GM23338 (cell line): ENCODE results near the gene EDN2. TPM values are rescaled to one million over a fixed set of nuclear protein-coding genes. Genes with fewer than 3 reads are reported as not detected.

ENCODE experiments used
- ATAC-seq: fragments of 200-7000 bp; cut with Tn5 transposase; 3 replicates; pipeline ENCODE4 v1.9.1; 2020
- DNase-seq: peaks from one replicate; pipeline ENCODE4 v3.0.0-alpha.2; 2015; ENCODE audit warnings: low spot score
- H2AFZ ChIP-seq: fragments of 200-600 bp; sonication (generic); 2 replicates; pipeline ENCODE4 v1.8.0; 2016; ENCODE audit warnings: antibody characterized with exemption, mild to moderate bottlenecking, moderate library complexity
- H3F3A ChIP-seq: fragments of 200-600 bp; sonication (generic); replicated peaks from 2 replicates; pipeline ENCODE4 v1.8.0; 2017; ENCODE audit warnings: antibody characterized with exemption, mixed run types, low read depth
- H3K27ac ChIP-seq: fragments of 200-600 bp; sonication (generic); 2 replicates; pipeline ENCODE4 v1.6.1; 2016; ENCODE audit warnings: low read depth
- H3K27me3 ChIP-seq: fragments of 200-600 bp; sonication (generic); 2 replicates; pipeline ENCODE4 v1.8.0; 2016; ENCODE audit warnings: mild to moderate bottlenecking, mixed run types, moderate library complexity; ENCODE audit not compliant: insufficient read depth
- H3K36me3 ChIP-seq: fragments of 200-600 bp; sonication (generic); 2 replicates; pipeline ENCODE4 v1.8.0; 2016; ENCODE audit warnings: mild to moderate bottlenecking; ENCODE audit not compliant: insufficient read depth
- H3K4me1 ChIP-seq: fragments of 200-600 bp; sonication (generic); 2 replicates; pipeline ENCODE4 v1.8.0; 2016; ENCODE audit warnings: mild to moderate bottlenecking, moderate library complexity; ENCODE audit not compliant: insufficient read depth
- H3K4me2 ChIP-seq: fragments of 200-600 bp; sonication (generic); 2 replicates; pipeline ENCODE4 v1.7.1; 2017; ENCODE audit warnings: mixed run types
- H3K4me3 ChIP-seq: fragments of 200-600 bp; sonication (generic); 2 replicates; pipeline ENCODE4 v1.6.1; 2016; ENCODE audit warnings: mixed run types
- H3K79me2 ChIP-seq: fragments of 200-600 bp; sonication (generic); replicated peaks from 2 replicates; pipeline ENCODE4 v1.8.0; 2017; ENCODE audit warnings: mild to moderate bottlenecking; ENCODE audit not compliant: insufficient read depth
- H3K9me2 ChIP-seq: fragments of 200-600 bp; sonication (generic); 2 replicates; pipeline ENCODE4 v1.8.0; 2017; ENCODE audit not compliant: insufficient read depth
- H4K20me1 ChIP-seq: fragments of 200-600 bp; sonication (generic); replicated peaks from 2 replicates; pipeline ENCODE4 v1.8.0; 2017; ENCODE audit warnings: mild to moderate bottlenecking; ENCODE audit not compliant: insufficient read depth
- H3K27ac Mint-ChIP-seq: 2 replicates; pipeline ENCODE4 v1.8.0; 2020; ENCODE audit warnings: inconsistent platforms, mild to moderate bottlenecking, moderate library complexity, mixed read lengths
- H3K27me3 Mint-ChIP-seq: 3 replicates; pipeline ENCODE4 v1.8.0; 2022; ENCODE audit warnings: low read depth, mild to moderate bottlenecking, moderate library complexity, mixed read lengths, inconsistent platforms; ENCODE audit not compliant: insufficient read depth, poor library complexity
- H3K36me3 Mint-ChIP-seq: 3 replicates; pipeline ENCODE4 v1.8.0; 2021; ENCODE audit warnings: low read depth, mild to moderate bottlenecking, inconsistent platforms, moderate library complexity, mixed read lengths
- H3K4me1 Mint-ChIP-seq: 3 replicates; pipeline ENCODE4 v1.8.0; 2020; ENCODE audit warnings: mild to moderate bottlenecking, inconsistent platforms, mixed read lengths
- H3K4me3 Mint-ChIP-seq: 3 replicates; pipeline ENCODE4 v1.8.0; 2021; ENCODE audit warnings: moderate library complexity, mild to moderate bottlenecking, inconsistent platforms, mixed read lengths
- H3K9me3 Mint-ChIP-seq: 3 replicates; pipeline ENCODE4 v1.8.0; 2020; ENCODE audit warnings: moderate library complexity, mild to moderate bottlenecking, inconsistent platforms, mixed read lengths
- CREB1 ChIP-seq: fragments of 250-450 bp; sonication (Bioruptor Pico); IDR thresholded peaks from 2 replicates; pipeline ENCODE4 v1.5.0; 2020; ENCODE audit warnings: low read depth, mild to moderate bottlenecking, moderate library complexity
- EZH2 ChIP-seq: fragments of 200-600 bp; sonication (generic); IDR thresholded peaks from one replicate; pipeline ENCODE4 v1.8.0; 2017; ENCODE audit warnings: antibody characterized with exemption, mild to moderate bottlenecking, low read depth; ENCODE audit not compliant: unreplicated experiment
- EZH2phosphoT487 ChIP-seq: fragments of 200-600 bp; sonication (generic); IDR thresholded peaks from one replicate; pipeline ENCODE4 v1.8.1; 2018; ENCODE audit warnings: antibody characterized with exemption; ENCODE audit not compliant: unreplicated experiment
- JUNB ChIP-seq: IDR thresholded peaks from one replicate; pipeline ENCODE4 v1.6.1; 2016; ENCODE audit warnings: antibody characterized with exemption; ENCODE audit not compliant: unreplicated experiment
- NANOG ChIP-seq: IDR thresholded peaks from 2 replicates; pipeline ENCODE4 v1.6.1; 2016; ENCODE audit warnings: antibody characterized with exemption, borderline replicate concordance
- POLR2AphosphoS5 ChIP-seq: IDR thresholded peaks from 2 replicates; pipeline ENCODE4 v1.6.1; 2016; ENCODE audit warnings: antibody characterized with exemption, low read depth
- STAT1 ChIP-seq: IDR thresholded peaks from one replicate; pipeline ENCODE4 v1.6.1; 2016; ENCODE audit warnings: antibody characterized with exemption; ENCODE audit not compliant: unreplicated experiment
- ZNF114 ChIP-seq: fragments of 250-450 bp; sonication (Bioruptor Pico); IDR thresholded peaks from 2 replicates; pipeline ENCODE4 v1.5.0; 2020; ENCODE audit warnings: mild to moderate bottlenecking, moderate library complexity
- ZNF331 ChIP-seq: fragments of 250-450 bp; sonication (Bioruptor Pico); IDR thresholded peaks from 2 replicates; pipeline ENCODE4 v1.5.0; 2020; ENCODE audit warnings: low read depth, mild to moderate bottlenecking, moderate library complexity
- polyA plus RNA-seq: library from polyadenylated mRNA; unstranded; fragments of >200 nt; fragmentation: Nextera tagmentation; extraction: Ambion mirVana; gene quantifications from 2 replicates; pipeline ENCODE4 v1.2.1, GENCODE V29; 2016
- total RNA-seq: library from RNA; depleted of rRNA; stranded (reverse); fragments of >200 nt; shearing (Covaris generic); gene quantifications from 2 replicates; pipeline ENCODE4 v1.2.3, GENCODE V29; 2014
- TF ChIP-seq, protein P1 (sequence below): IDR thresholded peaks from one replicate; pipeline ENCODE4 v1.6.1; 2018; ENCODE audit warnings: antibody characterized with exemption; ENCODE audit not compliant: unreplicated experiment
- TF ChIP-seq, protein P2 (sequence below): fragments of 250-450 bp; sonication (Bioruptor Pico); IDR thresholded peaks from 2 replicates; pipeline ENCODE4 v1.5.0; 2020; ENCODE audit warnings: mild to moderate bottlenecking, moderate library complexity
- TF ChIP-seq, protein P3 (sequence below): IDR thresholded peaks from 2 replicates; pipeline ENCODE4 v1.6.1; 2016; ENCODE audit warnings: antibody characterized with exemption
- TF ChIP-seq, protein P4 (sequence below), 2 experiments: fragments of 200-600 bp in 1 of 2; sonication (generic) in 1 of 2; conservative IDR thresholded peaks; 2 replicates each; pipeline versions ENCODE4 v1.5.1 to v1.6.1; 2016 to 2017; ENCODE audit warnings: antibody characterized with exemption in 2 of 2, low read depth in 2 of 2, mild to moderate bottlenecking in 2 of 2, moderate library complexity in 1 of 2

EDN2 gene
- total and polyA plus RNA-seq, 2 experiments from 2014 or later: not detected

DNA sequence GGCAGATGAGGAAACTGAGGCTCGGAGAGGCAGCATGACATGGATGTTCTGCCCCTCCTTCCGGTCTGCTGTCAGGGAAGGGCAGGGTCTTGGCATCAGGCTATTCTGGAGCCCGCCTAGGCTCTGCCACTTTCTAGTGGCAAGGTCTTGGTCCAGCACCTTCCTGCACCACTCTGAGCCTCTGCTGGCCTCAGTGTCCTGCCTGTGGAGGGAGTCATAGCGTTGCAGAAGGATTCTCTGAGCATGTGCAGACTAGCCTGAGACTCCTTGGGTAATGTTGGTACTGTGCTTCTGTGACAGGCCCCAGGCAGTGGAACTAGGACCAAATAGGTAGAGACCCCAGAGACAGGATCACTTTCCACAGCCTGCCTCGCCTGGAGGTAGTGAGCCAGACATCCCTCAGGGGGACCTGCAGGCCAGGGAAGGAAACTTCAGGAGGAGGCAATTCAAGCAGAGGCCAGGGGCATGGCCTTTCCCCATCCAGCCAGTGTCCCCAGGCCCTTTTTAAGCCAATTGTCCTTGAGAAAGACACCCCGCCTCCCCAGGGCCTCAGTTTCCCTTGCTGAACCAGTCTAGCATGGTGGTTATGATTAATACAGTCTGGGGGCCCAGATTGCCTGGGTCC is 10.6 kb downstream of the EDN2 start:
- Mint-ChIP-seq H3K27ac (no peak overlapping the region), H3K27me3 (peaks cover 8% of the 10 kb centered on the region), H3K9me3 (no peaks in the 10 kb centered on the region), H3K4me1 (peaks cover 13% of the 10 kb centered on the region), H3K4me3 (no peak overlapping the region), H3K36me3 (no peaks in the 10 kb centered on the region)
- TF ChIP-seq, protein P1, sequence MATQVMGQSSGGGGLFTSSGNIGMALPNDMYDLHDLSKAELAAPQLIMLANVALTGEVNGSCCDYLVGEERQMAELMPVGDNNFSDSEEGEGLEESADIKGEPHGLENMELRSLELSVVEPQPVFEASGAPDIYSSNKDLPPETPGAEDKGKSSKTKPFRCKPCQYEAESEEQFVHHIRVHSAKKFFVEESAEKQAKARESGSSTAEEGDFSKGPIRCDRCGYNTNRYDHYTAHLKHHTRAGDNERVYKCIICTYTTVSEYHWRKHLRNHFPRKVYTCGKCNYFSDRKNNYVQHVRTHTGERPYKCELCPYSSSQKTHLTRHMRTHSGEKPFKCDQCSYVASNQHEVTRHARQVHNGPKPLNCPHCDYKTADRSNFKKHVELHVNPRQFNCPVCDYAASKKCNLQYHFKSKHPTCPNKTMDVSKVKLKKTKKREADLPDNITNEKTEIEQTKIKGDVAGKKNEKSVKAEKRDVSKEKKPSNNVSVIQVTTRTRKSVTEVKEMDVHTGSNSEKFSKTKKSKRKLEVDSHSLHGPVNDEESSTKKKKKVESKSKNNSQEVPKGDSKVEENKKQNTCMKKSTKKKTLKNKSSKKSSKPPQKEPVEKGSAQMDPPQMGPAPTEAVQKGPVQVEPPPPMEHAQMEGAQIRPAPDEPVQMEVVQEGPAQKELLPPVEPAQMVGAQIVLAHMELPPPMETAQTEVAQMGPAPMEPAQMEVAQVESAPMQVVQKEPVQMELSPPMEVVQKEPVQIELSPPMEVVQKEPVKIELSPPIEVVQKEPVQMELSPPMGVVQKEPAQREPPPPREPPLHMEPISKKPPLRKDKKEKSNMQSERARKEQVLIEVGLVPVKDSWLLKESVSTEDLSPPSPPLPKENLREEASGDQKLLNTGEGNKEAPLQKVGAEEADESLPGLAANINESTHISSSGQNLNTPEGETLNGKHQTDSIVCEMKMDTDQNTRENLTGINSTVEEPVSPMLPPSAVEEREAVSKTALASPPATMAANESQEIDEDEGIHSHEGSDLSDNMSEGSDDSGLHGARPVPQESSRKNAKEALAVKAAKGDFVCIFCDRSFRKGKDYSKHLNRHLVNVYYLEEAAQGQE: no peak
- TF ChIP-seq CREB1 (CRISPR knock-in tag) (no peak), EZH2phosphoT487 (no peak), POLR2AphosphoS5 (no peak), EZH2 (no peak), JUNB (no peak), NANOG (no peak), ZNF331 (CRISPR knock-in tag) (no peak), ZNF114 (CRISPR knock-in tag) (no peak), STAT1 (no peak)
- TF ChIP-seq, protein P2, sequence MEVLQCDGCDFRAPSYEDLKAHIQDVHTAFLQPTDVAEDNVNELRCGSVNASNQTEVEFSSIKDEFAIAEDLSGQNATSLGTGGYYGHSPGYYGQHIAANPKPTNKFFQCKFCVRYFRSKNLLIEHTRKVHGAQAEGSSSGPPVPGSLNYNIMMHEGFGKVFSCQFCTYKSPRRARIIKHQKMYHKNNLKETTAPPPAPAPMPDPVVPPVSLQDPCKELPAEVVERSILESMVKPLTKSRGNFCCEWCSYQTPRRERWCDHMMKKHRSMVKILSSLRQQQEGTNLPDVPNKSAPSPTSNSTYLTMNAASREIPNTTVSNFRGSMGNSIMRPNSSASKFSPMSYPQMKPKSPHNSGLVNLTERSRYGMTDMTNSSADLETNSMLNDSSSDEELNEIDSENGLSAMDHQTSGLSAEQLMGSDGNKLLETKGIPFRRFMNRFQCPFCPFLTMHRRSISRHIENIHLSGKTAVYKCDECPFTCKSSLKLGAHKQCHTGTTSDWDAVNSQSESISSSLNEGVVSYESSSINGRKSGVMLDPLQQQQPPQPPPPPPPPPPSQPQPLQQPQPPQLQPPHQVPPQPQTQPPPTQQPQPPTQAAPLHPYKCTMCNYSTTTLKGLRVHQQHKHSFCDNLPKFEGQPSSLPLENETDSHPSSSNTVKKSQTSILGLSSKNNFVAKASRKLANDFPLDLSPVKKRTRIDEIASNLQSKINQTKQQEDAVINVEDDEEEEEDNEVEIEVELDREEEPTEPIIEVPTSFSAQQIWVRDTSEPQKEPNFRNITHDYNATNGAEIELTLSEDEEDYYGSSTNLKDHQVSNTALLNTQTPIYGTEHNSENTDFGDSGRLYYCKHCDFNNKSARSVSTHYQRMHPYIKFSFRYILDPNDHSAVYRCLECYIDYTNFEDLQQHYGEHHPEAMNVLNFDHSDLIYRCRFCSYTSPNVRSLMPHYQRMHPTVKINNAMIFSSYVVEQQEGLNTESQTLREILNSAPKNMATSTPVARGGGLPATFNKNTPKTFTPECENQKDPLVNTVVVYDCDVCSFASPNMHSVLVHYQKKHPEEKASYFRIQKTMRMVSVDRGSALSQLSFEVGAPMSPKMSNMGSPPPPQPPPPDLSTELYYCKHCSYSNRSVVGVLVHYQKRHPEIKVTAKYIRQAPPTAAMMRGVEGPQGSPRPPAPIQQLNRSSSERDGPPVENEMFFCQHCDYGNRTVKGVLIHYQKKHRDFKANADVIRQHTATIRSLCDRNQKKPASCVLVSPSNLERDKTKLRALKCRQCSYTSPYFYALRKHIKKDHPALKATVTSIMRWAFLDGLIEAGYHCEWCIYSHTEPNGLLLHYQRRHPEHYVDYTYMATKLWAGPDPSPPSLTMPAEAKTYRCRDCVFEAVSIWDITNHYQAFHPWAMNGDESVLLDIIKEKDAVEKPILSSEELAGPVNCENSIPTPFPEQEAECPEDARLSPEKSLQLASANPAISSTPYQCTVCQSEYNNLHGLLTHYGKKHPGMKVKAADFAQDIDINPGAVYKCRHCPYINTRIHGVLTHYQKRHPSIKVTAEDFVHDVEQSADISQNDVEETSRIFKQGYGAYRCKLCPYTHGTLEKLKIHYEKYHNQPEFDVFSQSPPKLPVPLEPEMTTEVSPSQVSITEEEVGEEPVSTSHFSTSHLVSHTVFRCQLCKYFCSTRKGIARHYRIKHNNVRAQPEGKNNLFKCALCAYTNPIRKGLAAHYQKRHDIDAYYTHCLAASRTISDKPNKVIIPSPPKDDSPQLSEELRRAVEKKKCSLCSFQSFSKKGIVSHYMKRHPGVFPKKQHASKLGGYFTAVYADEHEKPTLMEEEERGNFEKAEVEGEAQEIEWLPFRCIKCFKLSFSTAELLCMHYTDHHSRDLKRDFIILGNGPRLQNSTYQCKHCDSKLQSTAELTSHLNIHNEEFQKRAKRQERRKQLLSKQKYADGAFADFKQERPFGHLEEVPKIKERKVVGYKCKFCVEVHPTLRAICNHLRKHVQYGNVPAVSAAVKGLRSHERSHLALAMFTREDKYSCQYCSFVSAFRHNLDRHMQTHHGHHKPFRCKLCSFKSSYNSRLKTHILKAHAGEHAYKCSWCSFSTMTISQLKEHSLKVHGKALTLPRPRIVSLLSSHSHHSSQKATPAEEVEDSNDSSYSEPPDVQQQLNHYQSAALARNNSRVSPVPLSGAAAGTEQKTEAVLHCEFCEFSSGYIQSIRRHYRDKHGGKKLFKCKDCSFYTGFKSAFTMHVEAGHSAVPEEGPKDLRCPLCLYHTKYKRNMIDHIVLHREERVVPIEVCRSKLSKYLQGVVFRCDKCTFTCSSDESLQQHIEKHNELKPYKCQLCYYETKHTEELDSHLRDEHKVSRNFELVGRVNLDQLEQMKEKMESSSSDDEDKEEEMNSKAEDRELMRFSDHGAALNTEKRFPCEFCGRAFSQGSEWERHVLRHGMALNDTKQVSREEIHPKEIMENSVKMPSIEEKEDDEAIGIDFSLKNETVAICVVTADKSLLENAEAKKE (CRISPR knock-in tag): no peak
- TF ChIP-seq, protein P3, sequence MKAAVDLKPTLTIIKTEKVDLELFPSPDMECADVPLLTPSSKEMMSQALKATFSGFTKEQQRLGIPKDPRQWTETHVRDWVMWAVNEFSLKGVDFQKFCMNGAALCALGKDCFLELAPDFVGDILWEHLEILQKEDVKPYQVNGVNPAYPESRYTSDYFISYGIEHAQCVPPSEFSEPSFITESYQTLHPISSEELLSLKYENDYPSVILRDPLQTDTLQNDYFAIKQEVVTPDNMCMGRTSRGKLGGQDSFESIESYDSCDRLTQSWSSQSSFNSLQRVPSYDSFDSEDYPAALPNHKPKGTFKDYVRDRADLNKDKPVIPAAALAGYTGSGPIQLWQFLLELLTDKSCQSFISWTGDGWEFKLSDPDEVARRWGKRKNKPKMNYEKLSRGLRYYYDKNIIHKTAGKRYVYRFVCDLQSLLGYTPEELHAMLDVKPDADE: no peak
- TF ChIP-seq, protein P4, sequence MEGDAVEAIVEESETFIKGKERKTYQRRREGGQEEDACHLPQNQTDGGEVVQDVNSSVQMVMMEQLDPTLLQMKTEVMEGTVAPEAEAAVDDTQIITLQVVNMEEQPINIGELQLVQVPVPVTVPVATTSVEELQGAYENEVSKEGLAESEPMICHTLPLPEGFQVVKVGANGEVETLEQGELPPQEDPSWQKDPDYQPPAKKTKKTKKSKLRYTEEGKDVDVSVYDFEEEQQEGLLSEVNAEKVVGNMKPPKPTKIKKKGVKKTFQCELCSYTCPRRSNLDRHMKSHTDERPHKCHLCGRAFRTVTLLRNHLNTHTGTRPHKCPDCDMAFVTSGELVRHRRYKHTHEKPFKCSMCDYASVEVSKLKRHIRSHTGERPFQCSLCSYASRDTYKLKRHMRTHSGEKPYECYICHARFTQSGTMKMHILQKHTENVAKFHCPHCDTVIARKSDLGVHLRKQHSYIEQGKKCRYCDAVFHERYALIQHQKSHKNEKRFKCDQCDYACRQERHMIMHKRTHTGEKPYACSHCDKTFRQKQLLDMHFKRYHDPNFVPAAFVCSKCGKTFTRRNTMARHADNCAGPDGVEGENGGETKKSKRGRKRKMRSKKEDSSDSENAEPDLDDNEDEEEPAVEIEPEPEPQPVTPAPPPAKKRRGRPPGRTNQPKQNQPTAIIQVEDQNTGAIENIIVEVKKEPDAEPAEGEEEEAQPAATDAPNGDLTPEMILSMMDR (conservative IDR thresholded peaks at IDR 0.05; ENCODE audit: low read depth in 2 of 2): no peak
- no peaks in the 10 kb centered on the region for H3F3A ChIP-seq
- no peak overlapping the region for H3K27ac ChIP-seq
- no peak for ATAC-seq
- H3K4me1 ChIP-seq: no peaks in the 10 kb centered on the region
- H2AFZ ChIP-seq: no peak overlapping the region
- no peak overlapping the region for H3K4me3 ChIP-seq
- no peak overlapping the region for H3K4me2 ChIP-seq
- H3K27me3 ChIP-seq: no peaks in the 10 kb centered on the region
- no peaks in the 10 kb centered on the region for H4K20me1 ChIP-seq
- no peaks in the 10 kb centered on the region for H3K9me2 ChIP-seq
- no peak for DNase-seq
- H3K36me3 ChIP-seq: no peaks in the 10 kb centered on the region
- no peaks in the 10 kb centered on the region for H3K79me2 ChIP-seq
